Activated T-helper 1 cell treated with anti-CD3 and anti-CD28 coated beads, Interleukin-12 subunit alpha, Interleukin-12 subunit beta, Interleukin-2, Interleukin-4 antibody, amounts not matched to agents 30 ng/mL and 10 ng/mL and 1 ng/mL, durations not matched to agents 14 hours and 24 hours and 36 hours (primary cell): ENCODE results near the gene ZNF711. TPM values are rescaled to one million over a fixed set of nuclear protein-coding genes. Genes with fewer than 3 reads are reported as not detected.
"Not testable (repeated sequence)": the region's sequence is repeated elsewhere in the genome, so short reads cannot be mapped to it uniquely, and the experiment has no call there.

ENCODE experiments used
- DNase-seq: peaks from one replicate; pipeline ENCODE4 v3.0.0; 2021; ENCODE audit warnings: low spot score
- H3K27ac Mint-ChIP-seq: one replicate; pipeline ENCODE4 v1.8.0; 2021; ENCODE audit warnings: mild to moderate bottlenecking, mixed read lengths
- H3K27me3 Mint-ChIP-seq: one replicate; pipeline ENCODE4 v1.8.0; 2022; ENCODE audit warnings: mild to moderate bottlenecking, moderate library complexity, mixed read lengths; ENCODE audit not compliant: insufficient read depth
- H3K36me3 Mint-ChIP-seq: one replicate; pipeline ENCODE4 v1.8.0; 2021; ENCODE audit warnings: low read depth, mixed read lengths
- H3K4me1 Mint-ChIP-seq: one replicate; pipeline ENCODE4 v1.8.0; 2021; ENCODE audit warnings: low read depth, mixed read lengths
- H3K4me3 Mint-ChIP-seq: one replicate; pipeline ENCODE4 v1.8.0; 2021; ENCODE audit warnings: mild to moderate bottlenecking, moderate library complexity, mixed read lengths
- H3K9me3 Mint-ChIP-seq: one replicate; pipeline ENCODE4 v1.8.0; 2021; ENCODE audit warnings: mixed read lengths
- intact Hi-C: fragments of 100-400 bp; cut with micrococcal nuclease; formaldehyde crosslinking; loops from one replicate; pipeline ENCODE4 v1.15.1; 2024
- total RNA-seq: library from RNA; stranded (reverse); gene quantifications from 2 replicates; pipeline ENCODE4 v1.2.3, GENCODE V29; 2022

The ZNF711 gene
- 0.20 and 0.23 TPM in 2 replicates for total RNA-seq

- Mint-ChIP-seq H3K4me1 (peaks cover 14% of the 10 kb centered on the region), H3K9me3 (no peaks in the 10 kb centered on the region), H3K27ac (peak within 1 kb of the TSS; percentile 72), H3K36me3 (no peaks in the 10 kb centered on the region), H3K4me3 (peak within 1 kb of the TSS; percentile 89), H3K27me3 (peaks cover 24% of the 10 kb centered on the region)
- no peak for DNase-seq
- intact Hi-C loops, result no loop called here
Observed at GRCh38 chrX:85243761-85244449, at the start of gene ZNF711, which contains the start of gene SATL1. TSS of gene ZNF711 (plus strand) at chrX:85243991. CDS start at chrX:85247573, 3,582 bp downstream. TSS of gene SATL1 (minus strand) at chrX:85243779. CDS start at chrX:85108968, 134,811 bp downstream.

DNA sequence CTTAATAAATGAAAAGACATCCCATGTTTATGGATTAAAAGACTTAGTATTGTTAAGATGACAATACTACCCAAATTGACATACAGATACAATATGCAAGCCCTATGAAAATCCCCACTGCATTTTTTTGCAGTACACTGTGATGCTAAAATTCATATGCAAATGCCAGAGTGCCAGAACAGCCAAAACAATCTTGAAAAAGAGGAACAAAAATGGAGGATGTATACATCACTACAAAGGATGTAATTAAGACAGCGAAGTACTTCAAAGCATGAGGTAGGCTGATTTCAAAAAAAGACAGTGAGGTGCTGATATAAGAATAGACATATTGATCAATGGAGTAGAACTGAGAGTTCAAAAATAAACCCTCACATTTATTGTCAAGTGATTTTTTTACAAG, 47.5 kb upstream of the ZNF711 start:
- no peak for DNase-seq
- Mint-ChIP-seq H3K27ac (no peak overlapping the region), H3K9me3 (peaks cover 5% of the 10 kb centered on the region), H3K36me3 (no peaks in the 10 kb centered on the region), H3K4me1 (no peaks in the 10 kb centered on the region), H3K4me3 (no peak overlapping the region), H3K27me3 (no peaks in the 10 kb centered on the region)
- intact Hi-C loops, result no loop called here

- H3K4me1 Mint-ChIP-seq, result no peaks in the 10 kb centered on the region
- no peak overlapping the region for H3K4me3 Mint-ChIP-seq
- H3K27ac Mint-ChIP-seq, result no peak overlapping the region
Observed at GRCh38 chrX:85203461-85203970, 40.3 kb upstream of the ZNF711 start.

DNA sequence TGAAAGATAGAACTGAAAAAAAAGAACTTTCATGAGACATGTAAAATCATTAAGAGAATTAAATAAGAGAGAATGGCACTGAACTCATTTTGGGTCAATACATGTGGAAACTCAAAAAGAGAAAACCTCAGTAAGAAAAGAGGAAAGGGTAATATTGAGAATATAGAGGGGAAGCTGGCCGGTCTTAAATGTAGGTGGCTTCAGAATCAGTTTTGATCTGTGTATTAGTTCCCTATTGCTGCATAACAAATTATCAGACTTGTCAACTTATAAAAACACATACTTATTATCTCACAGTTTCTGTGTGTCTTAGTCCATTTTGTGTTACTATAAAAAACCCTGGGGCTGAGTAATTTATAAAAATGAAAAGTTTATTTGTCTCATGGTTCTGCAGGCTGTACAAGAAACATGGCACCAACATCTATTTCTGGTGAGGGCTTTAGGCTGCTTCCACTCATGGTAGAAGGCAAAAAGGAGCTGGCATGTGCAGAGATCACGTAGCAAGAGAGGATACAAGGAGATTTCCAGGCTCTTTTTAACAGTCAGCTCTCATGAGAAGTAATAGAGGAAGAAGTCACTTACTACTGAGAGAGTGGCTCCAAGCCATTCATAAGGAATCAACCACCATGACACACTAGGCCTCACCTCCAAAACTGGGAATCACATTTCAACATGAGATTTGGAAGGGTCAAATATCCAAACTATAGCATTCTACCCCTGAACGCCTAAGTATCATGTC, 29.8 kb upstream of the ZNF711 start:
- H3K9me3 Mint-ChIP-seq, result no peaks in the 10 kb centered on the region
- H3K27ac Mint-ChIP-seq, result no peak overlapping the region
- H3K36me3 Mint-ChIP-seq, result no peaks in the 10 kb centered on the region
- intact Hi-C loops, result no loop called here
- H3K4me3 Mint-ChIP-seq, result no peak overlapping the region
- no peaks in the 10 kb centered on the region for H3K27me3 Mint-ChIP-seq
- no peaks in the 10 kb centered on the region for H3K4me1 Mint-ChIP-seq
- no peak for DNase-seq

More at GRCh38 chrX:85203461-85203970, 40.3 kb upstream of the ZNF711 start:
- intact Hi-C loops, result no loop called here
- Mint-ChIP-seq H3K27me3 (no peaks in the 10 kb centered on the region), H3K9me3 (no peaks in the 10 kb centered on the region), H3K36me3 (no peaks in the 10 kb centered on the region)
- no peak for DNase-seq

DNA sequence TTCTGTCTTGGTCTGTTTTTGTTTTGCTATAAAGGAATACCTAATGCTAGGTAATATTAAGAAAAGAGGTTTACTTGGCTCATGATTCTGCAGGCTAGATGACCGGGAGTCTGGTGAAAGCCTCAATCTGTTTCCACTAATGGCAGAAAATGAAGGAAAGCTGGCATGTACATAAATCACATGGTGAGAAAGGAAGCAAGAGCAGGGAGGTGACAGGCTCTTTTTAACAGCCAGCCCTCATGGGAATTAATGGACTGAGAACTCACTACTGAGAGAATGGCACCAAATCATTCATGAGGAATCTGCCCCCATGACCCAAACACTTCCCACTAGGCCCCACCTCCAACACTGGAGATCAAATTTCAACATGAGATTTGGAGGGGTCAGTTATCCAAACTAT, 27.8 kb upstream of the ZNF711 start:
- Mint-ChIP-seq H3K4me1 (no peaks in the 10 kb centered on the region), H3K27ac (no peak overlapping the region), H3K36me3 (no peaks in the 10 kb centered on the region), H3K27me3 (no peaks in the 10 kb centered on the region), H3K9me3 (no peaks in the 10 kb centered on the region), H3K4me3 (no peak overlapping the region)
- intact Hi-C loops, result no loop called here
- no peak for DNase-seq

DNA sequence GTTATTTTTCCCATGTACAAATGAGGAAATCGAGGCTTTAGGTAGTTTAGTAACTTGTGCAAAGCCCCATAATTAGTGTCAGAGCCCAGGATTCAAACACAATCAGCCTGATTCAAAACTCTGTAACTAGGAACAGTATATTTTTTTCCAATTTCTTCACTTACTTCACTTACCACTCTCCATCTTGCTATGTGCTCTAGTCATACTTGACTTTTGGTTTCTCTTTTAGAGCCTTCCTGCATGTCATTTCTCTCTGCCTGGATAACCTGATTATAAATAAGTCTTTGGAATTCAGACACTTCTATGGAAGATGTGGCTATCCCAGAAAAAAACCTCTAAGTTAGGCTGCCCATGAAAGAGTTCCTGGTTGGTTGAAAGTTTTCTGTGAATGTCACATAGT, 22.4 kb upstream of the ZNF711 start:
- no peaks in the 10 kb centered on the region for H3K4me1 Mint-ChIP-seq
- no peaks in the 10 kb centered on the region for H3K36me3 Mint-ChIP-seq
- no peak for DNase-seq
- H3K9me3 Mint-ChIP-seq, result no peaks in the 10 kb centered on the region
- no peaks in the 10 kb centered on the region for H3K27me3 Mint-ChIP-seq
- intact Hi-C loops, result no loop called here
- H3K27ac Mint-ChIP-seq, result no peak overlapping the region
- H3K4me3 Mint-ChIP-seq, result no peak overlapping the region

- Mint-ChIP-seq H3K27ac (no peak overlapping the region), H3K4me3 (no peak overlapping the region), H3K27me3 (no peaks in the 10 kb centered on the region), H3K9me3 (no peaks in the 10 kb centered on the region), H3K36me3 (no peaks in the 10 kb centered on the region), H3K4me1 (no peaks in the 10 kb centered on the region)
- DNase-seq, result no peak
- intact Hi-C loops, result no loop called here
Observed at GRCh38 chrX:85223359-85223758, 20.4 kb upstream of the ZNF711 start.

GRCh38 chrX:85243155-85243554, 636 bp upstream of the ZNF711 start:
- Mint-ChIP-seq H3K27me3 (peaks cover 24% of the 10 kb centered on the region), H3K27ac (no peak overlapping the region), H3K36me3 (no peaks in the 10 kb centered on the region), H3K4me3 (peak overlapping the region; percentile 55), H3K4me1 (peaks cover 14% of the 10 kb centered on the region), H3K9me3 (no peaks in the 10 kb centered on the region)
- no peak for DNase-seq
- intact Hi-C loops, result no loop called here

GRCh38 chrX:85244450-85245211, 840 bp downstream of the ZNF711 start:
- intact Hi-C loops, result no loop called here
- peaks cover 24% of the 10 kb centered on the region for H3K27me3 Mint-ChIP-seq
- DNase-seq, result no peak
- no peaks in the 10 kb centered on the region for H3K36me3 Mint-ChIP-seq
- H3K4me1 Mint-ChIP-seq, result peaks cover 14% of the 10 kb centered on the region
- H3K4me3 Mint-ChIP-seq, result peak overlapping the region; percentile 89
- no peaks in the 10 kb centered on the region for H3K9me3 Mint-ChIP-seq
- peak overlapping the region; percentile 72 for H3K27ac Mint-ChIP-seq

- H3K36me3 Mint-ChIP-seq, H3K4me1 Mint-ChIP-seq, H3K27me3 Mint-ChIP-seq, H3K4me3 Mint-ChIP-seq, intact Hi-C loops, DNase-seq, H3K27ac Mint-ChIP-seq, H3K9me3 Mint-ChIP-seq: not testable (repeated sequence)
Observed at GRCh38 chrX:85285286-85285685, 41.5 kb downstream of the ZNF711 start.

DNA sequence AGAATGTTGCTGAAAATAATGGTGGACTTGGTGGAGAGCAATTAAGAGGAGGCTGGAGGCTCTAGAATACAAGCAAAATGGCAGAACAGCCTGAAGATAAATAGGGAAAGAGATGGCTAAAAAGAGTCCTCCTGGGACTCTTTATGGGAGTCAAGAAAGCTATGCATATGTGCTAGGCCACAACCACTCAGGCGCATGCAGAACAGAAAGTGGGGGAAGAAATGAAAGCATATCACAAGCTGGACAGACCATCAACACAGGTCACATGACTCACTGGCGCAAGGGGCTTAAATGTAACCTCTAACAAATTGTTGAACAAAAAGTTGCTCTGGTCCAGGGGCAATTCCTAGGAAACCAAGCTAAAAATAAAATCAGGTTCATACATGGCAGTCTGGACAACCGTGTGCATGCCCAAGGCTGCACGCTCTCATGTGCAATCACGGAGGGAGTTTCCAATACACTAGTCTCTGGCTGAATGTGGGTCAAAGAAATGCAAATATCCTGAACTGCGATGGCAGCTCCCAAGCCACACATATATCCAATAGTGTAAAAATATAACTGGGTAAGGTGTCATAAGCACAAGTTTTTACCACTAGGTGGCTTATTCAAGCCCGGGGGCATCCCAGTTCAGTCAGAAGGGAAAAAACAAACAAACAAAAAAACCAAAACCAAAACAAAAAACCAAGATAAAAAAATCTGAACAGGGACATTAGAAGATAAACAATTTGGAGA, 45.4 kb downstream of the ZNF711 start:
- Mint-ChIP-seq H3K9me3 (no peaks in the 10 kb centered on the region), H3K27ac (no peak overlapping the region), H3K27me3 (no peaks in the 10 kb centered on the region), H3K4me3 (no peak overlapping the region), H3K4me1 (no peaks in the 10 kb centered on the region), H3K36me3 (no peaks in the 10 kb centered on the region)
- intact Hi-C loops, result no loop called here
- DNase-seq, result no peak

GRCh38 chrX:85303544-85303943, 59.8 kb downstream of the ZNF711 start:
- no peak for DNase-seq
- Mint-ChIP-seq H3K4me3 (no peak overlapping the region), H3K36me3 (no peaks in the 10 kb centered on the region), H3K9me3 (no peaks in the 10 kb centered on the region), H3K27ac (no peak overlapping the region), H3K4me1 (no peaks in the 10 kb centered on the region), H3K27me3 (no peaks in the 10 kb centered on the region)
- intact Hi-C loops, result no loop called here
